Loucy (cell line): ENCODE results near the gene PRUNE2.

Experiments
- H2AFZ ChIP-seq: fragments of 200-600 bp; sonication (generic); 2 replicates; pipeline ENCODE4 v1.6.0; 2016; ENCODE audit warnings: antibody characterized with exemption, mild to moderate bottlenecking, low read length, moderate library complexity
- H3F3A ChIP-seq: fragments of 200-600 bp; 2 replicates; pipeline ENCODE4 v1.6.0; 2016; ENCODE audit warnings: antibody characterized with exemption, low read depth, mild to moderate bottlenecking
- H3K27me3 ChIP-seq: fragments of 200-600 bp; sonication (generic); 2 replicates; pipeline ENCODE4 v1.6.1; 2014; ENCODE audit warnings: low read length, mild to moderate bottlenecking; ENCODE audit not compliant: insufficient read depth, poor library complexity, severe bottlenecking
- H3K36me3 ChIP-seq: fragments of 200-600 bp; sonication (generic); 2 replicates; pipeline ENCODE4 v1.6.1; 2016; ENCODE audit warnings: low read length; ENCODE audit not compliant: insufficient read depth
- H3K4me1 ChIP-seq: fragments of 200-600 bp; sonication (generic); 2 replicates; pipeline ENCODE4 v1.5.1; 2014; ENCODE audit warnings: low read length, mild to moderate bottlenecking; ENCODE audit not compliant: insufficient read depth, poor library complexity, severe bottlenecking
- H3K4me2 ChIP-seq: fragments of 200-600 bp; sonication (generic); 2 replicates; pipeline ENCODE4 v1.6.0; 2014; ENCODE audit warnings: antibody characterized with exemption, low read length, low read depth, mild to moderate bottlenecking; ENCODE audit not compliant: poor library complexity, severe bottlenecking
- H3K4me3 ChIP-seq: fragments of 200-600 bp; sonication (generic); 2 replicates; pipeline ENCODE4 v1.5.1; 2014; ENCODE audit warnings: low read length, mild to moderate bottlenecking, mixed read lengths; ENCODE audit not compliant: poor library complexity, severe bottlenecking
- H3K79me2 ChIP-seq: fragments of 200-600 bp; sonication (generic); 2 replicates; pipeline ENCODE4 v1.6.1; 2014; ENCODE audit warnings: low read length; ENCODE audit not compliant: insufficient read depth
- H3K9ac ChIP-seq: fragments of 200-600 bp; sonication (generic); 2 replicates; pipeline ENCODE4 v1.6.0; 2014; ENCODE audit warnings: mild to moderate bottlenecking, low read depth, low read length, moderate library complexity; ENCODE audit not compliant: poor library complexity, severe bottlenecking
- H3K9me2 ChIP-seq: fragments of 200-600 bp; sonication (generic); replicated peaks from 2 replicates; pipeline ENCODE4 v1.6.1; 2016; ENCODE audit warnings: low read depth, low read length, mixed read lengths
- H3K9me3 ChIP-seq: fragments of 200-600 bp; sonication (generic); 2 replicates; pipeline ENCODE4 v1.6.1; 2014; ENCODE audit warnings: mild to moderate bottlenecking, antibody characterized with exemption, low read length, low read depth; ENCODE audit not compliant: insufficient read depth
- H4K20me1 ChIP-seq: fragments of 200-600 bp; sonication (generic); 2 replicates; pipeline ENCODE4 v1.6.0; 2014; ENCODE audit warnings: antibody characterized with exemption, low read length, mild to moderate bottlenecking; ENCODE audit not compliant: insufficient read depth, poor library complexity, severe bottlenecking
- CTCF ChIP-seq: fragments of 200-600 bp; sonication (generic); conservative IDR thresholded peaks from 2 replicates; pipeline ENCODE4 v1.5.1; 2014; ENCODE audit warnings: mild to moderate bottlenecking, antibody characterized with exemption, low read length
- EZH2phosphoT487 ChIP-seq: fragments of 200-600 bp; IDR thresholded peaks from 2 replicates; pipeline ENCODE4 v1.6.1; 2018; ENCODE audit warnings: antibody characterized with exemption, mild to moderate bottlenecking, moderate library complexity, borderline replicate concordance

Gene PRUNE2

GRCh38 chr9:76613974-76614373 is 291.9 kb downstream of the PRUNE2 start:
- H4K20me1 ChIP-seq, result no peaks in the 10 kb centered on the region
- H3K9ac ChIP-seq, result no peak overlapping the region
- peaks cover 81% of the 10 kb centered on the region for H3K4me1 ChIP-seq
- no peaks in the 10 kb centered on the region for H3K79me2 ChIP-seq
- H3K9me2 ChIP-seq, result no peaks in the 10 kb centered on the region
- no peaks in the 10 kb centered on the region for H3K27me3 ChIP-seq
- H3K36me3 ChIP-seq, result no peaks in the 10 kb centered on the region
- no peaks in the 10 kb centered on the region for H3K9me3 ChIP-seq
- TF ChIP-seq EZH2phosphoT487, result no peak
- TF ChIP-seq CTCF, result no peak
- no peak overlapping the region for H2AFZ ChIP-seq
- H3K4me2 ChIP-seq, result no peak overlapping the region
- no peak overlapping the region for H3K4me3 ChIP-seq
- H3F3A ChIP-seq, result no peaks in the 10 kb centered on the region

- peaks cover 76% of the 10 kb centered on the region for H3K4me1 ChIP-seq
- H3K9ac ChIP-seq, result no peak overlapping the region
- TF ChIP-seq EZH2phosphoT487 (no peak), CTCF (no peak)
- H3K79me2 ChIP-seq, result no peaks in the 10 kb centered on the region
- no peak overlapping the region for H3K4me2 ChIP-seq
- no peaks in the 10 kb centered on the region for H3K27me3 ChIP-seq
- no peaks in the 10 kb centered on the region for H3F3A ChIP-seq
- no peaks in the 10 kb centered on the region for H3K36me3 ChIP-seq
- H3K4me3 ChIP-seq, result no peak overlapping the region
- no peaks in the 10 kb centered on the region for H4K20me1 ChIP-seq
- no peaks in the 10 kb centered on the region for H3K9me2 ChIP-seq
- H3K9me3 ChIP-seq, result no peaks in the 10 kb centered on the region
- H2AFZ ChIP-seq, result no peak overlapping the region
These were observed 292.6 kb downstream of the PRUNE2 start for GRCh38 chr9:76613150-76613781.

GRCh38 chr9:76610011-76610352 is 295.9 kb downstream of the PRUNE2 start:
- no peak overlapping the region for H3K4me2 ChIP-seq
- H3K36me3 ChIP-seq, result no peaks in the 10 kb centered on the region
- H3K9me2 ChIP-seq, result no peaks in the 10 kb centered on the region
- no peaks in the 10 kb centered on the region for H3F3A ChIP-seq
- H4K20me1 ChIP-seq, result no peaks in the 10 kb centered on the region
- no peaks in the 10 kb centered on the region for H3K9me3 ChIP-seq
- no peak overlapping the region for H2AFZ ChIP-seq
- H3K79me2 ChIP-seq, result no peaks in the 10 kb centered on the region
- H3K9ac ChIP-seq, result no peak overlapping the region
- no peak for TF ChIP-seq CTCF
- TF ChIP-seq EZH2phosphoT487, result no peak
- H3K4me1 ChIP-seq, result peaks cover 58% of the 10 kb centered on the region
- no peaks in the 10 kb centered on the region for H3K27me3 ChIP-seq
- no peak overlapping the region for H3K4me3 ChIP-seq
